GM21528 (cell line): ENCODE data around the gene PPP3CB.
A peak's percentile ranks its signal among the peaks of the same experiment; 100 is the strongest.

Source experiments
- ATAC-seq: cut with Tn5 transposase; IDR thresholded peaks from one replicate; pipeline ENCODE4 v1.9.1; 2021; ENCODE audit warnings: mild to moderate bottlenecking, moderate library complexity; ENCODE audit not compliant: unreplicated experiment, low FRiP score

Gene PPP3CB

GRCh38 chr10:73495884-73496674 is at the start of gene PPP3CB:
Gene PPP3CB (minus strand): TSS chr10:73496024. CDS start chr10:73495889, 135 bp downstream.
- ATAC-seq, result peak; percentile 54

DNA sequence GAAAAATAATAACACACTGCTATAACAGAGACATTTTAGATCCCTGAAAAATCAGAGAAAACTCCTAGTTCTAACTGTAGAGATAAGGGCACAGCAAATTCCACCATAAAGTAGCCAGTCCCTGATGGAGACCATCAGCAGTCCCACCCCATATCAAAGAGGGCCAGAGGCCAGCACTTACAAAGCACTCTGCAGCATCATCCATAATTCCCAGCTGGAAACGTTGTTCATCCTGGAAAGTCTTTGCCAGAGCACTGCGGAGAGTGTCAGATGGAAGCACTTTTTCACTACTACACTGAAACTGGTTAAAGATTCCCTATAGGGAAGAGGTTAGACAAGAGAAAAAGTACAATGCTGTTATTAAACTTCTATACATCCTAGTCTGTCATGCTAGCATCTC is 49.5 kb upstream of the PPP3CB start:
- ATAC-seq, result no peak

GRCh38 chr10:73537709-73538108 is 41.9 kb upstream of the PPP3CB start:
- no peak for ATAC-seq

DNA sequence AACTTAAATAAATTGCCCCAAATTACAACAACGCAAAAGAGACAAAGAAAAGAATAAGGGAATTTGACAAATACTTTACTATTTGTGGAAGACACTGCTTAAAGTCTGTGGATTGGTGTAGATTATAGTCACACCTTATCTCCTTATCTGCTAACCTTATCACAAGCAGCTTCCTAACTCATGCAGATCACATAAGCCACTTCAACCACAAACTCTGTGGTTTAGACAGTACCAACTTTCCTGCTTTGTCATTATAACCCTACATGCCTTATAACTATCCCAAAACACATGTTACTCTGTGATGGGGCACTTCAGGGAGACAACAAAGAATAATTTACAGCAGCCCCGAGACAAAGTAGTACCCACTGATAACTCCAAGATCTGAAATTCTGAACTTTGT is 41.5 kb upstream of the PPP3CB start:
- no peak for ATAC-seq

GRCh38 chr10:73534857-73535256 is 39.0 kb upstream of the PPP3CB start:
- ATAC-seq, result no peak

GRCh38 chr10:73529089-73529832 is 33.4 kb upstream of the PPP3CB start:
- ATAC-seq, result no peak

GRCh38 chr10:73522263-73522662 is 26.4 kb upstream of the PPP3CB start:
- no peak for ATAC-seq

DNA sequence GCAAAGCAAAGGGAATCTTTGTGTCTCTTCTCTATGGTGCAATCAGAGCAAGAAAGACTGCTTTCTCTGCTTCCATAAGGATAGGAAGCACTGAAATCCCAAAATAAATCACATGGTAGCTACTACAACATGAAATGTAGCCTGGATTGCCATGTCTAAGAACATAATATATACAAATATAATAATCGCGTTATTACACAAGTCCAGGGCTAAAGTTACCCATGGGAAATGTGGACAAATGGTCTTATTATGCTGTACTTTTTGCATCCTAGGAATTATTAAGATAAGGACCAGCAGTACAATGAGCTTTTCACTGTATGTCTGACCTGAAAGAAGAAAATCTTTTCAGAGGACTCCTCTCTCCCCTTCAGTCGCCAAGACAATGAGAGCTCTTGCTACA is 23.5 kb upstream of the PPP3CB start:
- no peak for ATAC-seq

GRCh38 chr10:73517166-73517888 is 21.5 kb upstream of the PPP3CB start:
- ATAC-seq, result no peak

DNA sequence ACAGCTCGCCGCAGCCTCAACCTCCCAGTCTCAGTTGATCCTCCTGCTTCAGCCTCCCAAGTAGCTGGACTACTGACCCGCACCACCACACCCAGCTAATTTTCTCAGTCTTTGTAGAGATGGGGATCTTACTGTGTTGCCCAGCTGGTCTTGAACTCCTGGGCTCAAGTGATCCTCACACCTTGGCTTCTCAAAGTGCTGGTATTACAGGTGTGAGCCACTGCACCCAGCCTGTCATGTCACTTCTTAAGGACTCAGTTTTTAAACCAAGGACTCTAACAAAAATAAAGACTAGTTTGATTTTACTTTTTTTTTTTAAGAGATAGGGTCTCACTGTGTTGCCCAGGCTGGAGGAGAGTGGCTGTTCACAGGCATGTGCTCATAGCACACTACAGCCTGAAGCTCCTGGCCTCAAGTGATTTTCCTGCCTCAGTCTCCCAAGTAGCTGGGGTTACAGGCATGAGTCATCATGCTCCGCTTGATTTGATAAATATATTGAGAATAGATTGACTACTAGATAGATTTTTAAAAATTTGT is 16.5 kb upstream of the PPP3CB start:
- no peak for ATAC-seq

DNA sequence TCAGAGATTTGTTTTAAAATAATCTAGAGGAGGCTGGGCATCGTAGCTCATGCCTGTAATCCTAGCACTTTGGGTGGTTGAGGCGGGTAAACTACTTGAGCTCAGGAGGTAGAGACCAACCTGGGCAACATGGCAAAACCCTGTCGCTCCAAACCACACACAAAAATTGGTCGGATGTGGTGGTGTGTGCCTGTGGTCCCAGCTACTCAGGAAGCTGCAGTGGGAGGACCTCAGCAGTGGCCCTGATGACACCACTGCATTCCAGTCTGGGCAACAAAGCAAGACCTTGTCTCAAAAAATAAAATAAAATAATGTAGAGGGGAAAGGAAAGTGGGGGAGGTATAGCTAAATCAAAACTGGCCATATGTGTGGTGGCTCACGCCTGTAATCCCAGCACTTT is 13.9 kb upstream of the PPP3CB start:
- ATAC-seq, result no peak

- ATAC-seq, result no peak
Observed at GRCh38 chr10:73506491-73506890, 10.7 kb upstream of the PPP3CB start.

DNA sequence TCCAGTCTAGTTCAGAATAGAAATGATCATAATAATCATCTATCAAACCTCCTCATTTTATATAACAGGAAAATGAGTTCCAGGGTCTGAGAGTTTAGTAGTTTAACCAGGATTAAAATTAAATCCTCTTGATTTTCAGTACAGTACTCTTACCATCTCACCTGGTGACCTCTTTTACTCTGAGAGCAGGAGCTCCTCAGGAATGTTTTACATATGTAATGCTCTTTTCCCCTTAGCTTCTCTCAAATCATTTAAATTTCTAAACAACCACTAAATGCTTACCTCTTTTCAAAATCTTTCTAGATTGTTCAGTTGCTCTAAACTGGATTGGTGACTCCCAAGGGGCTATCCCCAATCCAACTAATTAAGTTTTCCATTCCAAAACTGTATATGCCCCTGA is 10.2 kb upstream of the PPP3CB start:
- no peak for ATAC-seq

DNA sequence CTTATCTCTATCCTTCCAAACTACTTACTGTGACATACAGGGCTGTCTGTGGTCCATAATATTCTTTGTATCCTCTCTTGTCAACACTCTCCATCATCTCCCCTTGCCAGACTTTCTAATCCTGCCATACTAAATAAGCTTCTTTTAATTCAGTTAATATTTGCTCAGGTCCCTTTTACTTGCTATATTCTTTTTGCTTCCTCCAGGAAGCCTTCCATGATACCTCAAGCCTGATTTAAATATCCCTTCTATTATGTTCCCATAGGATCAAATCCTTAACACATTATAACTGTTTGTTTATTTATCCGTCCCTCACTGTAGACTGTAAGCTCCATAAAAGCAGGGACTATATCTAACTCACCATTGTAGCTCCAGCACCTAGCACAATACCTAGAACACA is 7.2 kb upstream of the PPP3CB start:
- ATAC-seq, result no peak

DNA sequence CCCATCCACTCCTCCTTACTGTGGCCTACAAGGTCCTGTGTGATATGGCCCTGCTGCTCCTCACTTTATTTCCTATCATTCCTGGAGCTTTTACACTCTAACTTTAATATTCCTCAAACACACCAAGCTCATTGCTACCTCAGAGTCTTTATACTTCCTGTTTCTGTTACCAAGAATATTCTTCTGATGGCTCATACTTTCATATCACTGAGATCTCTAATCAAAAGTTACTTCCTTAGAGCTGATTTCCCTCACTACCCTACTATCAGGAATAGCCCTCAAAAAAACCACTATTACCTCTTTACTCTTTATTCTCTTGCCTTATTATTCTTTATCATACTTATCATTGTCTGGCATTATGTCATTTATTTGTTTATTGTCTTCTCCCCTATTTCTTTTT is 5.8 kb upstream of the PPP3CB start:
- no peak for ATAC-seq

GRCh38 chr10:73497623-73498022 is 1.8 kb upstream of the PPP3CB start:
- no peak for ATAC-seq

DNA sequence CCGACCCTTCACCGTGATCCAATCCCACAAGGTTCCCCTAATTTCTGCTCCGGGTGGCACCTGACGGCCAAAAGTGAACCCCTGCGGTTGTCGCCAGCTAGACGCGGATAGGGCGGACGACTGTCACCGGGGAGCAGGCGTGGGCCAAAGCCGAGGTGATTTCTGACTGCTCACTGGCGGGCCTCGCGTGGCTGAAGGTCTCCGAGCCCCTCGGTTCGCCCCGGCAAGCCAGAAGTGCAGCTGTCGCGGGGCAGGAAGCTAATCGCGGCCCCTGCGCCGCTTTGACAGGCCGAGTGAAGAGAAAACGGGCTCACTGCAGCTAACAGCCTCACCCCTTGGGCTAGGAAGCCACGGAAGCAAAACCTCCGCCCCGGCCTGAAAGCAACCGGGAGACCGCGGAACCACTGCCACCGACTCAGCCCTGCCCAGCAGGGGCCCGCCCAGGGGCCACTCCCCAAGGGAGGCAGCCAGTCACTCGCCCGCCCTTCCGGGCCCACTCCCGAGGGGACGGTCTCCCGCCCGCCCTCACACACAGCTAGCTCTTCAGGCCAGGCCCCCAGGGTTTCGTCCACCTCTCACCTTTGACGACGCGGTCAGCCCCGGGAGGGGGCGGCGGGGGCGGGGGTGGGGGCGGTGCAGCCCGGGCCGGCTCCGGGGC is 469 bp downstream of the PPP3CB start:
- ATAC-seq, result peak; percentile 92

GRCh38 chr10:73494877-73495225 is 973 bp downstream of the PPP3CB start:
- no peak for ATAC-seq

DNA sequence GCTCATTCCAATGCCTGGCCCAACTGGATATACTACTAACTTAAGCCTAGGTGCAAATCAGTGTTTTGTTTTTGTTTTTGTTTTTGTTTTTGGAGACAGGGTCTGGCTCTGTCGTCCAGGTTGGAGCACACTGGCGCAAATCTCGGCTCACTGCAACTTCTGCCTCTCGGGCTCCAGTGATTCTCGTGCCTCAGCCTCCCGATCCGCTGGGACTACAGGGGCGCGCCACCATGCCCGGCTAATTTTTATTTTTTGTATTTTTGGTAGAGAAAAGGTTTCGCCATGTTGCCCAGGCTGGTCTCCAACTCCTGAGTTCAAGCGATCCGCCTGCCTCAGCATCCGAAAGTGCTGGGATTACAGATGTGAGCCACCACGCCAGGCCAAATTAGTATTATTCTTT is 1.6 kb downstream of the PPP3CB start:
- ATAC-seq, result no peak

GRCh38 chr10:73493781-73494180 is 2.0 kb downstream of the PPP3CB start:
- ATAC-seq, result no peak

- no peak for ATAC-seq
Observed at GRCh38 chr10:73486601-73487000, 9.2 kb downstream of the PPP3CB start.
